Measurements from ENCODE around the gene SYT1. TPM values are rescaled to one million over a fixed set of nuclear protein-coding genes. Genes with fewer than 3 reads are reported as not detected.

The SYT1 gene
- total and polyA plus RNA-seq, 2 of the 8 experiments (the other 6 are each of a cell fraction or from before 2014, with no cell fraction given), result 11.0 to 34.6 TPM

DNA sequence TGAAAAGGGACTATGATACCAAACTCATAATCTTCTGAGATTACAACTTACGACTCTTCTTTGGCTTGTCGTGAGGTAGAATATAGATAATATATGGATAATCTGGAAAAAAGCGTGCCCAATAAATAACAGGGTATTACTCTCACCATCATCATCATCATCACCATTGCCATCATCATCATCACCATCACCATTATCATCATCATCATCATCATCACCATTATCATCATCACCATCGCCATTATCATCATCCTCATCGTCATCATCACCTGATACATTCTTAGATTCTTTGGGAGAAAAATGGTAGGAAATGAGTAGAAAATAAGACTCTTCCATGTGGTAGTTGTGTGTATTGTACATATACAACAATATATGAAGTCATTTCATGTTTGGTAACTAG is 259.8 kb downstream of the SYT1 start:
- H3K23me2 ChIP-seq (ENCODE audit: low read depth, low read length), result peaks cover 2% of the 10 kb centered on the region; the same call in 1 of the 2 replicates
- H3K27me3 ChIP-seq (replicated peaks in 1 of 4; ENCODE audit: control insufficient read depth in 3 of 4, extremely low read depth in 1 of 4, insufficient read depth in 3 of 4, low read length in 3 of 4), result no peaks in the 10 kb centered on the region
- H2AFZ ChIP-seq (ENCODE audit: low read length), result no peak overlapping the region
- TF ChIP-seq RFX5 (IDR thresholded peaks at IDR 0.05; ENCODE audit: borderline replicate concordance, low read depth, low read length), result no peak
- TF ChIP-seq JUN (IDR thresholded peaks at IDR 0.05; ENCODE audit: low read depth, low read length), result no peak
- TF ChIP-seq, protein P1, sequence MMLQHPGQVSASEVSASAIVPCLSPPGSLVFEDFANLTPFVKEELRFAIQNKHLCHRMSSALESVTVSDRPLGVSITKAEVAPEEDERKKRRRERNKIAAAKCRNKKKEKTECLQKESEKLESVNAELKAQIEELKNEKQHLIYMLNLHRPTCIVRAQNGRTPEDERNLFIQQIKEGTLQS (IDR thresholded peaks at IDR 0.05; ENCODE audit: insufficient read depth, low read depth, low read length), result no peak
- no peak for TF ChIP-seq SIX5 (IDR thresholded peaks at IDR 0.05; ENCODE audit: low read depth, low read length)
- TF ChIP-seq POLR2AphosphoS5 (IDR thresholded peaks at IDR 0.05; ENCODE audit: low read depth, low read length), result no peak
- H2BK12ac ChIP-seq (ENCODE audit: low read depth, low read length), result no peak overlapping the region
- H4K5ac ChIP-seq (ENCODE audit: insufficient read length, low read depth, low read length), result no peak overlapping the region
- no peak for DNase-seq (ENCODE audit: low read depth in 1 of 2, low spot score in 2 of 2)
- no peak overlapping the region for H2BK15ac ChIP-seq (ENCODE audit: low read length)
- H3K79me1 ChIP-seq (ENCODE audit: low read depth, low read length), result no peaks in the 10 kb centered on the region
- no peak overlapping the region for H3K4me2 ChIP-seq (ENCODE audit: insufficient read depth in 1 of 2, low read depth in 2 of 2, low read length in 2 of 2)
- H3K14ac ChIP-seq (ENCODE audit: insufficient read length), result no peak overlapping the region
- H3K56ac ChIP-seq (replicated peaks; ENCODE audit: insufficient read length, low read depth, low read length), result peak overlapping the region; percentile 60
- H3K9ac ChIP-seq (replicated peaks in 1 of 4; ENCODE audit: extremely low read depth in 1 of 4, low read depth in 3 of 4, low read length in 3 of 4), result no peak overlapping the region
- no peak overlapping the region for H3K18ac ChIP-seq (ENCODE audit: extremely low read depth, low read length)
- POLR2A ChIA-PET (ENCODE audit: partially characterized antibody), result no interaction called here
- no peaks in the 10 kb centered on the region for H3K36me3 ChIP-seq (ENCODE audit: control insufficient read depth in 2 of 4, insufficient read depth in 4 of 4, low read length in 3 of 4)
- no peak for FAIRE-seq
- no peak overlapping the region for H4K8ac ChIP-seq (ENCODE audit: extremely low read depth, insufficient read depth, low read length)
- CTCF ChIA-PET (ENCODE audit: partially characterized antibody), result interaction anchor here (0.7 to 1.6 kb wide), 3 partner anchors 220 to 250 kb away, joined by 3 to 6 read pairs (median 4); no protein-coding TSS in a partner anchor
- H2BK20ac ChIP-seq (ENCODE audit: low read length), result no peak overlapping the region
- no peak overlapping the region for H2BK120ac ChIP-seq (replicated peaks; ENCODE audit: low read depth, low read length)
- H3K27ac ChIP-seq (ENCODE audit: low read depth, low read length), result no peak overlapping the region
- no peaks in the 10 kb centered on the region for H3K4me1 ChIP-seq (replicated peaks in 1 of 4; ENCODE audit: control insufficient read depth in 3 of 4, insufficient read depth in 4 of 4, low read length in 3 of 4)
- no peak overlapping the region for H4K91ac ChIP-seq (replicated peaks; ENCODE audit: insufficient read length, low read length)
- no peak overlapping the region for H3K23ac ChIP-seq (ENCODE audit: insufficient read length)
- no peak overlapping the region for H2BK5ac ChIP-seq (ENCODE audit: low read depth, low read length)
- no peak overlapping the region for H3K4ac ChIP-seq (replicated peaks; ENCODE audit: insufficient read length, low read depth, low read length)
- no peaks in the 10 kb centered on the region for H3K79me2 ChIP-seq (ENCODE audit: control insufficient read depth in 1 of 2, insufficient read depth in 2 of 2, low read length in 2 of 2)
- no peaks in the 10 kb centered on the region for H4K20me1 ChIP-seq (replicated peaks in 1 of 2; ENCODE audit: control insufficient read depth in 1 of 2, insufficient read depth in 2 of 2, low read length in 2 of 2)
- no peak overlapping the region for H3K4me3 ChIP-seq (ENCODE audit: extremely low read depth in 1 of 4, insufficient read depth in 2 of 4, low read depth in 3 of 4, low read length in 4 of 4)
- H2AK5ac ChIP-seq (ENCODE audit: low read depth, low read length), result no peak overlapping the region
- WGBS, 2 experiments (ENCODE audit: extremely low coverage in 1 of 2, insufficient coverage in 1 of 2, insufficient read length in 1 of 2, insufficient replicate concordance in 2 of 2, low coverage in 1 of 2, low lambda C conversion rate in 2 of 2, missing lambda C conversion rate in 1 of 2), result 93% methylated on average over 5 of the region's 5 CpGs; no CpG with 5 or more reads in 1 of the 2 experiments
- no peaks in the 10 kb centered on the region for H3K9me3 ChIP-seq (ENCODE audit: insufficient read depth in 2 of 2, low read depth in 1 of 2, low read length in 1 of 2)

Data from H1 (cell line).